H1 (cell line): ENCODE data around the gene CHST12. TPM values are rescaled to one million over a fixed set of nuclear protein-coding genes. Genes with fewer than 3 reads are reported as not detected.

Experiments
- CTCF ChIA-PET: fragments of 300-600 bp; sonication (Branson Sonifier 250); formaldehyde crosslinking; loops from one replicate; lab custom pipeline; 2021; ENCODE audit not compliant: partially characterized antibody; lab: Charles Lee
- POLR2A ChIA-PET: fragments of 300-600 bp; sonication (Branson Sonifier 250); formaldehyde crosslinking; loops from one replicate; lab custom pipeline; 2021; ENCODE audit warnings: inconsistent platforms; ENCODE audit not compliant: partially characterized antibody; lab: Charles Lee
- DNase-seq, 2 experiments: peaks; one replicate each; pipeline versions ENCODE4 v3.0.0 to v3.0.0-alpha.2; 2010 to 2022; ENCODE audit warnings: low spot score in 2 of 2, low read depth in 1 of 2, mixed read lengths in 1 of 2
- FAIRE-seq: peaks from 2 replicates; lab custom pipeline; 2011; peaks lifted over from hg19 to GRCh38; lab: Jason Lieb, UNC
- H2AFZ ChIP-seq: 2 replicates; pipeline ENCODE4 v1.8.1; 2012; ENCODE audit warnings: low read length, inconsistent platforms
- H2AK5ac ChIP-seq: 2 replicates; pipeline ENCODE4 v1.6.1; 2013; ENCODE audit warnings: low read depth, low read length
- H2BK120ac ChIP-seq: replicated peaks from 2 replicates; pipeline ENCODE3; 2013; ENCODE audit warnings: low read depth, low read length, inconsistent platforms
- H2BK12ac ChIP-seq: 2 replicates; pipeline ENCODE4 v1.6.1; 2013; ENCODE audit warnings: low read depth, low read length
- H2BK15ac ChIP-seq: 2 replicates; pipeline ENCODE4 v1.6.1; 2013; ENCODE audit warnings: low read length
- H2BK20ac ChIP-seq: 2 replicates; pipeline ENCODE4 v1.6.1; 2013; ENCODE audit warnings: low read length
- H2BK5ac ChIP-seq: 2 replicates; pipeline ENCODE4 v1.6.1; 2013; ENCODE audit warnings: low read depth, low read length
- H3K14ac ChIP-seq: 2 replicates; pipeline ENCODE4 v1.6.1; 2013; ENCODE audit warnings: inconsistent platforms; ENCODE audit not compliant: insufficient read length
- H3K18ac ChIP-seq: 2 replicates; pipeline ENCODE4 v1.6.1; 2013; ENCODE audit warnings: low read length; ENCODE audit errors: extremely low read depth
- H3K23ac ChIP-seq: 2 replicates; pipeline ENCODE4 v1.6.1; 2013; ENCODE audit warnings: inconsistent platforms; ENCODE audit not compliant: insufficient read length
- H3K23me2 ChIP-seq: 2 replicates; pipeline ENCODE4 v1.6.1; 2013; ENCODE audit warnings: low read depth, low read length
- H3K27ac ChIP-seq: 2 replicates; pipeline ENCODE4 v1.6.1; 2011; ENCODE audit warnings: low read depth, low read length, inconsistent platforms
- H3K27me3 ChIP-seq, 4 experiments: replicated peaks in 1 of 4; 1 replicate in 1 of 4; 2 replicates in 3 of 4; pipeline versions ENCODE4 v1.6.1 to v1.8.1; 2011 to 2013; ENCODE audit warnings: low read length in 3 of 4, mild to moderate bottlenecking in 3 of 4, inconsistent platforms in 2 of 4, mixed read lengths in 2 of 4, moderate library complexity in 1 of 4; ENCODE audit not compliant: control insufficient read depth in 3 of 4, insufficient read depth in 3 of 4; ENCODE audit errors: extremely low read depth in 1 of 4
- H3K36me3 ChIP-seq, 4 experiments: 2 replicates each; pipeline versions ENCODE4 v1.6.1 to v1.8.1; 2011 to 2013; ENCODE audit warnings: mild to moderate bottlenecking in 4 of 4, low read length in 3 of 4, moderate library complexity in 2 of 4, control low read depth in 1 of 4, inconsistent platforms in 1 of 4; ENCODE audit not compliant: insufficient read depth in 4 of 4, control insufficient read depth in 2 of 4
- H3K4ac ChIP-seq: replicated peaks from 2 replicates; pipeline ENCODE3; 2013; ENCODE audit warnings: low read length, low read depth, mixed read lengths, inconsistent platforms; ENCODE audit not compliant: insufficient read length
- H3K4me1 ChIP-seq, 4 experiments: replicated peaks in 1 of 4; 1 replicate in 1 of 4; 2 replicates in 3 of 4; pipeline versions ENCODE4 v1.6.1 to v1.8.1; 2011 to 2013; ENCODE audit warnings: low read length in 3 of 4, inconsistent platforms in 2 of 4, mixed read lengths in 1 of 4; ENCODE audit not compliant: insufficient read depth in 4 of 4, control insufficient read depth in 3 of 4
- H3K4me2 ChIP-seq, 2 experiments: 2 replicates each; pipeline versions ENCODE4 v1.6.1 to v1.8.1; 2011 to 2013; ENCODE audit warnings: low read depth in 2 of 2, low read length in 2 of 2, control low read depth in 1 of 2, inconsistent platforms in 1 of 2, mild to moderate bottlenecking in 1 of 2; ENCODE audit not compliant: insufficient read depth in 1 of 2
- H3K4me3 ChIP-seq, 4 experiments: fragments of 200-600, 300-600 bp in 1 of 4; sonication (generic), shearing (Covaris generic), sonication (Bioruptor Twin) in 1 of 4; 2 replicates each; pipeline versions ENCODE4 v1.5.1 to v1.8.1; 2011 to 2016; ENCODE audit warnings: low read length in 4 of 4, low read depth in 3 of 4, control low read depth in 2 of 4, inconsistent platforms in 2 of 4, mild to moderate bottlenecking in 2 of 4, mixed read lengths in 1 of 4, moderate library complexity in 1 of 4; ENCODE audit not compliant: insufficient read depth in 2 of 4; ENCODE audit errors: extremely low read depth in 1 of 4
- H3K56ac ChIP-seq: replicated peaks from 2 replicates; pipeline ENCODE3; 2013; ENCODE audit warnings: low read depth, mild to moderate bottlenecking, mixed read lengths, low read length, inconsistent platforms; ENCODE audit not compliant: insufficient read length
- H3K79me1 ChIP-seq: 2 replicates; pipeline ENCODE4 v1.6.1; 2013; ENCODE audit warnings: low read depth, low read length, control low read depth
- H3K79me2 ChIP-seq, 2 experiments: 2 replicates each; pipeline versions ENCODE4 v1.6.1 to v1.8.1; 2012 to 2013; ENCODE audit warnings: low read length in 2 of 2, mild to moderate bottlenecking in 2 of 2, inconsistent platforms in 1 of 2; ENCODE audit not compliant: insufficient read depth in 2 of 2, control insufficient read depth in 1 of 2
- H3K9ac ChIP-seq, 4 experiments: replicated peaks in 1 of 4; 1 replicate in 1 of 4; 2 replicates in 3 of 4; pipeline versions ENCODE4 v1.6.1 to v1.8.1; 2011 to 2013; ENCODE audit warnings: low read depth in 3 of 4, low read length in 3 of 4, control low read depth in 2 of 4, mild to moderate bottlenecking in 2 of 4, moderate library complexity in 2 of 4, inconsistent platforms in 1 of 4; ENCODE audit errors: extremely low read depth in 1 of 4
- H3K9me3 ChIP-seq, 2 experiments: 2 replicates each; pipeline versions ENCODE4 v1.6.1 to v1.8.1; 2012 to 2013; ENCODE audit warnings: mild to moderate bottlenecking in 2 of 2, moderate library complexity in 2 of 2, control low read depth in 1 of 2, inconsistent platforms in 1 of 2, low read depth in 1 of 2, low read length in 1 of 2, mixed read lengths in 1 of 2; ENCODE audit not compliant: insufficient read depth in 2 of 2
- H4K20me1 ChIP-seq, 2 experiments: replicated peaks in 1 of 2; 2 replicates each; pipeline versions ENCODE3 to v1.8.1; 2011 to 2013; ENCODE audit warnings: inconsistent platforms in 2 of 2, low read length in 2 of 2, mild to moderate bottlenecking in 1 of 2; ENCODE audit not compliant: insufficient read depth in 2 of 2, control insufficient read depth in 1 of 2
- H4K5ac ChIP-seq: 2 replicates; pipeline ENCODE4 v1.6.1; 2013; ENCODE audit warnings: low read length, low read depth, mixed read lengths, inconsistent platforms; ENCODE audit not compliant: insufficient read length
- H4K8ac ChIP-seq: 2 replicates; pipeline ENCODE4 v1.8.0; 2013; ENCODE audit warnings: mild to moderate bottlenecking, moderate library complexity, low read length, inconsistent platforms; ENCODE audit not compliant: insufficient read depth; ENCODE audit errors: extremely low read depth
- H4K91ac ChIP-seq: replicated peaks from 2 replicates; pipeline ENCODE3; 2013; ENCODE audit warnings: low read length, mixed read lengths, inconsistent platforms; ENCODE audit not compliant: insufficient read length
- ASH2L ChIP-seq: fragments of 200-600, 300-600 bp; sonication (generic); IDR thresholded peaks from one replicate; pipeline ENCODE4 v1.7.1; 2017; ENCODE audit warnings: low read length
- CTBP2 ChIP-seq: IDR thresholded peaks from 2 replicates; pipeline ENCODE4 v1.7.0; 2011; ENCODE audit warnings: borderline replicate concordance, mild to moderate bottlenecking, moderate library complexity, mixed read lengths, low read length; ENCODE audit not compliant: insufficient read depth, insufficient read length
- EP300 ChIP-seq, 2 experiments: IDR thresholded peaks; 1 replicate in 1 of 2; 2 replicates in 1 of 2; pipeline ENCODE4 v1.6.1; 2011 to 2012; ENCODE audit warnings: low read depth in 2 of 2, low read length in 2 of 2, mild to moderate bottlenecking in 2 of 2, borderline replicate concordance in 1 of 2, inconsistent platforms in 1 of 2, moderate library complexity in 1 of 2
- POLR2AphosphoS5 ChIP-seq: IDR thresholded peaks from 2 replicates; pipeline ENCODE4 v1.6.1; 2011; ENCODE audit warnings: low read depth, low read length
- SIRT6 ChIP-seq: IDR thresholded peaks from one replicate; pipeline ENCODE4 v1.7.1; 2012; ENCODE audit warnings: low read length, inconsistent platforms
- SRF ChIP-seq: IDR thresholded peaks from 2 replicates; pipeline ENCODE4 v1.6.1; 2011; ENCODE audit warnings: mild to moderate bottlenecking, low read depth, low read length, moderate library complexity
- TCF12 ChIP-seq: IDR thresholded peaks from 2 replicates; pipeline ENCODE4 v1.6.1; 2011; ENCODE audit warnings: low read depth, mild to moderate bottlenecking, low read length
- WGBS, 2 experiments: shearing (Covaris generic) in 1 of 2; methylation state at CpG; one replicate each; pipeline versions ENCODE4 v1.1.6 to v1.1.7; 2013 to 2015; ENCODE audit warnings: low lambda C conversion rate in 2 of 2, mixed read lengths in 2 of 2, inconsistent platforms in 1 of 2, low coverage in 1 of 2, missing lambda C conversion rate in 1 of 2; ENCODE audit not compliant: insufficient replicate concordance in 2 of 2, insufficient coverage in 1 of 2, insufficient read length in 1 of 2; ENCODE audit errors: extremely low coverage in 1 of 2, missing lambda C conversion rate in 1 of 2; 5-methylcytosine and 5-hydroxymethylcytosine counted together
- polyA plus RNA-seq, 7 experiments: library from polyadenylated mRNA; depleted of rRNA in 3 of 7; stranded (reverse) in 5 of 7; unstranded in 2 of 7; fragments of >200 nt in 5 of 7; fragments of 200-250 nt in 2 of 7; gene quantifications; 1 replicate in 5 of 7; 2 replicates in 1 of 7; 4 replicates in 1 of 7; pipeline versions ENCODE4 v1.2.1 to v1.2.3, GENCODE V29; 2011 to 2013; ENCODE audit warnings: missing spikeins in 2 of 7, mixed read lengths in 2 of 7
- total RNA-seq: library from RNA; stranded (reverse); fragmentation: NEBNext Ultra II Directional; extraction: Animal tissue kit (Norgen Biotek cat#: 25700); gene quantifications from 2 replicates; pipeline ENCODE4 v1.2.1, GENCODE V29; 2021
- TF ChIP-seq, protein P1 (sequence below): IDR thresholded peaks from 2 replicates; pipeline ENCODE4 v1.6.1; 2011; ENCODE audit warnings: low read depth, mild to moderate bottlenecking, low read length; ENCODE audit not compliant: insufficient read depth
- TF ChIP-seq, protein P2 (sequence below), 3 experiments: IDR thresholded peaks; 1 replicate in 2 of 3; 2 replicates in 1 of 3; pipeline versions ENCODE4 v1.5.1 to v1.6.1; 2011; ENCODE audit warnings: low read length in 3 of 3, mild to moderate bottlenecking in 3 of 3, inconsistent platforms in 2 of 3, low read depth in 1 of 3, moderate library complexity in 1 of 3; ENCODE audit not compliant: insufficient read depth in 1 of 3; ENCODE audit errors: control extremely low read depth in 1 of 3

CHST12 gene
- total and polyA plus RNA-seq, 2 of the 8 experiments (the other 6 are each of a cell fraction or from before 2014, with no cell fraction given): 13.4 to 24.1 TPM

- Histone ChIP-seq H3K27me3 (no peaks in the 10 kb centered on the region), H4K5ac (no peak overlapping the region), H3K23me2 (peaks cover 16% of the 10 kb centered on the region; the same call in 1 of the 2 replicates), H3K4me3 (no peak overlapping the region), H3K79me1 (no peaks in the 10 kb centered on the region), H3K4ac (no peak overlapping the region), H3K9ac (no peak overlapping the region), H3K18ac (no peak overlapping the region), H3K56ac (no peak overlapping the region), H3K23ac (no peak overlapping the region), H3K4me1 (no peaks in the 10 kb centered on the region), H3K4me2 (no peak overlapping the region), H3K9me3 (no peaks in the 10 kb centered on the region; a peak in 1 of 4 replicates), H3K36me3 (no peaks in the 10 kb centered on the region), H2BK5ac (no peak overlapping the region), H2AFZ (no peak overlapping the region), H3K79me2 (no peaks in the 10 kb centered on the region), H2BK15ac (no peak overlapping the region), H2BK20ac (no peak overlapping the region), H2AK5ac (no peak overlapping the region), H2BK120ac (no peak overlapping the region), H4K91ac (no peak overlapping the region), H3K14ac (no peak overlapping the region), H2BK12ac (no peak overlapping the region), H4K20me1 (no peaks in the 10 kb centered on the region), H3K27ac (no peak overlapping the region), H4K8ac (no peak overlapping the region; the same call in none of the 2 replicates)
- 97% methylated on average over 9 of the region's 14 CpGs; no CpG with 5 or more reads in 1 of the 2 experiments for WGBS, 2 experiments
- CTCF ChIA-PET: interaction anchor here (1.1 to 2.0 kb wide), 7 partner anchors 11 to 55 kb away, joined by 3 to 8 read pairs (median 4); no protein-coding TSS in a partner anchor
- DNase-seq (no peak), FAIRE-seq (no peak)
- POLR2A ChIA-PET: interaction anchor here (1.3 to 1.8 kb wide), 3 partner anchors 9 to 36 kb away, joined by 3 to 8 read pairs (median 3); no protein-coding TSS in a partner anchor
- TF ChIP-seq ASH2L (no peak), SRF (no peak), EP300 (IDR thresholded peaks at IDR 0.05; ENCODE audit: borderline replicate concordance in 1 of 2, low read depth in 2 of 2, low read length in 2 of 2) (no peak), SIRT6 (no peak), TCF12 (no peak), CTBP2 (no peak), POLR2AphosphoS5 (no peak)
- TF ChIP-seq, protein P1, sequence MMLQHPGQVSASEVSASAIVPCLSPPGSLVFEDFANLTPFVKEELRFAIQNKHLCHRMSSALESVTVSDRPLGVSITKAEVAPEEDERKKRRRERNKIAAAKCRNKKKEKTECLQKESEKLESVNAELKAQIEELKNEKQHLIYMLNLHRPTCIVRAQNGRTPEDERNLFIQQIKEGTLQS: no peak
- TF ChIP-seq, protein P2, sequence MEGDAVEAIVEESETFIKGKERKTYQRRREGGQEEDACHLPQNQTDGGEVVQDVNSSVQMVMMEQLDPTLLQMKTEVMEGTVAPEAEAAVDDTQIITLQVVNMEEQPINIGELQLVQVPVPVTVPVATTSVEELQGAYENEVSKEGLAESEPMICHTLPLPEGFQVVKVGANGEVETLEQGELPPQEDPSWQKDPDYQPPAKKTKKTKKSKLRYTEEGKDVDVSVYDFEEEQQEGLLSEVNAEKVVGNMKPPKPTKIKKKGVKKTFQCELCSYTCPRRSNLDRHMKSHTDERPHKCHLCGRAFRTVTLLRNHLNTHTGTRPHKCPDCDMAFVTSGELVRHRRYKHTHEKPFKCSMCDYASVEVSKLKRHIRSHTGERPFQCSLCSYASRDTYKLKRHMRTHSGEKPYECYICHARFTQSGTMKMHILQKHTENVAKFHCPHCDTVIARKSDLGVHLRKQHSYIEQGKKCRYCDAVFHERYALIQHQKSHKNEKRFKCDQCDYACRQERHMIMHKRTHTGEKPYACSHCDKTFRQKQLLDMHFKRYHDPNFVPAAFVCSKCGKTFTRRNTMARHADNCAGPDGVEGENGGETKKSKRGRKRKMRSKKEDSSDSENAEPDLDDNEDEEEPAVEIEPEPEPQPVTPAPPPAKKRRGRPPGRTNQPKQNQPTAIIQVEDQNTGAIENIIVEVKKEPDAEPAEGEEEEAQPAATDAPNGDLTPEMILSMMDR (IDR thresholded peaks at IDR 0.05; ENCODE audit: control extremely low read depth in 1 of 3, insufficient read depth in 1 of 3, low read depth in 1 of 3, low read length in 3 of 3): no peak
Observed at GRCh38 chr7:2487586-2488271, 84.3 kb downstream of the CHST12 start.
